ENCODE data around the gene CEP104.
"Not testable (repeated sequence)": the region's sequence is repeated elsewhere in the genome, so short reads cannot be mapped to it uniquely, and the experiment has no call there.

The CEP104 gene

GRCh38 chr1:3825356-3825755 is 31.7 kb downstream of the CEP104 start:
- DNase-seq (ENCODE audit: low spot score): no peak

GRCh38 chr1:3824650-3825049 is 32.4 kb downstream of the CEP104 start:
- no peak for DNase-seq (ENCODE audit: low spot score)

GRCh38 chr1:3822421-3822820 is 34.6 kb downstream of the CEP104 start:
- no peak for DNase-seq (ENCODE audit: low spot score)

GRCh38 chr1:3821908-3822307 is 35.1 kb downstream of the CEP104 start:
- no peak for DNase-seq (ENCODE audit: low spot score)

- DNase-seq (ENCODE audit: low spot score): no peak
Observed at GRCh38 chr1:3821447-3821846, 35.6 kb downstream of the CEP104 start.

- no peak for DNase-seq (ENCODE audit: low spot score)
Observed at GRCh38 chr1:3821004-3821403, 36.0 kb downstream of the CEP104 start.

GRCh38 chr1:3820316-3820715 is 36.7 kb downstream of the CEP104 start:
- no peak for DNase-seq (ENCODE audit: low spot score)

GRCh38 chr1:3819771-3820200 is 37.2 kb downstream of the CEP104 start:
- no peak for DNase-seq (ENCODE audit: low spot score)

GRCh38 chr1:3817821-3818597 is 39.0 kb downstream of the CEP104 start:
- no peak for DNase-seq (ENCODE audit: low spot score)

GRCh38 chr1:3817138-3817740 is 39.8 kb downstream of the CEP104 start:
- DNase-seq (ENCODE audit: low spot score): no peak

- no peak for DNase-seq (ENCODE audit: low spot score)
Observed at GRCh38 chr1:3816331-3817137, 40.5 kb downstream of the CEP104 start.

GRCh38 chr1:3814771-3815561 is 42.0 kb downstream of the CEP104 start:
- DNase-seq (ENCODE audit: low spot score): no peak

GRCh38 chr1:3814065-3814464 is 42.9 kb downstream of the CEP104 start:
- DNase-seq (ENCODE audit: low spot score): no peak

GRCh38 chr1:3811595-3811911 is 45.5 kb downstream of the CEP104 start:
- DNase-seq (ENCODE audit: low spot score): no peak

GRCh38 chr1:3810149-3810761 is 46.8 kb downstream of the CEP104 start:
- not testable (repeated sequence) for DNase-seq (ENCODE audit: low spot score)

GRCh38 chr1:3809680-3810079 is 47.3 kb downstream of the CEP104 start:
- DNase-seq (ENCODE audit: low spot score): no peak

GRCh38 chr1:3807769-3808168 is 49.2 kb downstream of the CEP104 start:
- no peak for DNase-seq (ENCODE audit: low spot score)

GRCh38 chr1:3805038-3805437 is 52.0 kb downstream of the CEP104 start:
- DNase-seq (ENCODE audit: low spot score): no peak

- not testable (repeated sequence) for DNase-seq (ENCODE audit: low spot score)
Observed at GRCh38 chr1:3804627-3804944, 52.4 kb downstream of the CEP104 start.

- DNase-seq (ENCODE audit: low spot score): no peak
Observed at GRCh38 chr1:3803905-3804626, 52.9 kb downstream of the CEP104 start.

GRCh38 chr1:3800795-3801194 is 56.2 kb downstream of the CEP104 start:
- DNase-seq (ENCODE audit: low spot score): not testable (repeated sequence)

All from iPS-NIHi11 (cell line).